ENCODE results near the gene CEP85.
A peak's percentile ranks its signal among the peaks of the same experiment; 100 is the strongest.
"Not testable (repeated sequence)": the region's sequence is repeated elsewhere in the genome, so short reads cannot be mapped to it uniquely, and the experiment has no call there.

Gene CEP85

DNA sequence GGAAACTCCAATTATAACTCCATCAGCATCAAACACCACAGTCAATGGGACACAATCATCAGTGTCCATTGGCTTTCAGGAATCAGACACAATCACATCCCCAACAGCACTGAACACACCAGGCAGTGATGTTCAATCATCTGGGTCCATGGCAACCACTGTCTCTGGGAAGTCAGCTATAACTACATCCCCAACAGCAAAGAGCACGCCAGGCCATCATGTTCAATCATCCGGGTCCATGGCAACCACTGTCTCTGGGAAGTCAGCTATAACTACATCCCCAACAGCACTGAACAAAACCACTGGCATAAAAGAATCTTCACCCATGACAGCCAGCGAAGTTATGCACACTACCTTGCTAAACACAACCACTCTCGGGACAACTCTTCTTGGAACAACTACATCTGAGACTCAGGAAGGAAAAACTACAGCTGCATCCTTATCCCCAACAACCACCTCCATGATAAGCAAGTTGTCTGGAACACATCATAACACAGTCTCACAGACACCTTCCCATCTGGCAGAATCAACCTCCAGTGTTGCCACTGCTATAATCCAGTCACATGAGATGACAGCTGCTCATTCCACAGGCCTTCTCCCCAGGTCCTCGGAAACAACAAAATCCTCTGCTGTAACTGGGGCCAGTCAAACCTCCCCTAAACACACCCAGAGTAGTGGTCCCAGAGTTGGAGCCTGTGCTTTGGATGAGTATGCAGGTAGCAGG, 23.7 kb upstream of the CEP85 start:
- no peaks in the 10 kb centered on the region for H3K36me3 Mint-ChIP-seq (ENCODE audit: low read depth)
- H3K4me1 Mint-ChIP-seq (ENCODE audit: low read depth): no peaks in the 10 kb centered on the region
- H3K4me3 Mint-ChIP-seq: no peak overlapping the region
- intact Hi-C loops (cut with micrococcal nuclease): no loop called here
- peaks cover 7% of the 10 kb centered on the region for H3K27me3 Mint-ChIP-seq
- no peaks in the 10 kb centered on the region for H3K9me3 Mint-ChIP-seq
- no peak overlapping the region for H3K27ac Mint-ChIP-seq

DNA sequence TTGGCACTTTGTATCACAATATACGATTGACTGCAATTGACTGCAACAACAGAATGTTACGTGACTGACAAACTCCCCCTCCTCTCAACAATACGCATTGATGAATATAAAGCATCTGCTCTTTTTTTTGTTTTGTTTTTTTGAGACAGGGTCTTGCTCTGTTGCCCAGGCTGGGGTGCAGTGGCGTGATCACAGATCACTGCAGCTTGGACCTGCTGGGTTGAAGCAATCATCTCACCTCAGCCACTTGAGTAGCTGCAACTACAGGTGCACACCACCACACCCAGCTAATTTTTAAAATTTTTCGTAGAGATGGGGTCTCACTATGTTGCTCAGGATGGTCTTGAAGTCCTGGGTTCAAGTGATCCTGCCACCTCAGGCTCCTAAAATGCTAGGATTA, 21.3 kb upstream of the CEP85 start:
- Mint-ChIP-seq H3K36me3 (ENCODE audit: low read depth) (no peaks in the 10 kb centered on the region), H3K27ac (no peak overlapping the region), H3K4me3 (no peak overlapping the region), H3K9me3 (no peaks in the 10 kb centered on the region), H3K4me1 (ENCODE audit: low read depth) (no peaks in the 10 kb centered on the region), H3K27me3 (peaks cover 5% of the 10 kb centered on the region)
- intact Hi-C loops (cut with micrococcal nuclease): no loop called here

GRCh38 chr1:26213335-26213905, 20.6 kb upstream of the CEP85 start:
- peaks cover 6% of the 10 kb centered on the region for H3K27me3 Mint-ChIP-seq
- intact Hi-C loops (cut with micrococcal nuclease): no loop called here
- no peaks in the 10 kb centered on the region for H3K36me3 Mint-ChIP-seq (ENCODE audit: low read depth)
- H3K4me1 Mint-ChIP-seq (ENCODE audit: low read depth): no peaks in the 10 kb centered on the region
- H3K9me3 Mint-ChIP-seq: no peaks in the 10 kb centered on the region
- no peak overlapping the region for H3K4me3 Mint-ChIP-seq
- H3K27ac Mint-ChIP-seq: no peak overlapping the region

- Mint-ChIP-seq H3K27ac (no peak overlapping the region), H3K4me1 (ENCODE audit: low read depth) (peaks cover 11% of the 10 kb centered on the region), H3K36me3 (ENCODE audit: low read depth) (no peaks in the 10 kb centered on the region), H3K4me3 (no peak overlapping the region), H3K27me3 (peaks cover 5% of the 10 kb centered on the region), H3K9me3 (no peaks in the 10 kb centered on the region)
- intact Hi-C loops (cut with micrococcal nuclease): no loop called here
Observed at GRCh38 chr1:26215246-26215645, 18.8 kb upstream of the CEP85 start.

GRCh38 chr1:26218906-26219494, 15.0 kb upstream of the CEP85 start:
- intact Hi-C loops (cut with micrococcal nuclease): no loop called here
- Mint-ChIP-seq H3K36me3 (ENCODE audit: low read depth) (no peaks in the 10 kb centered on the region), H3K27ac (no peak overlapping the region), H3K4me1 (ENCODE audit: low read depth) (peaks cover 11% of the 10 kb centered on the region), H3K9me3 (no peaks in the 10 kb centered on the region), H3K27me3 (peaks cover 23% of the 10 kb centered on the region), H3K4me3 (no peak overlapping the region)

GRCh38 chr1:26220199-26220912, 13.6 kb upstream of the CEP85 start:
- Mint-ChIP-seq H3K4me3 (no peak overlapping the region), H3K4me1 (ENCODE audit: low read depth) (peaks cover 11% of the 10 kb centered on the region), H3K27me3 (peaks cover 35% of the 10 kb centered on the region), H3K27ac (no peak overlapping the region), H3K36me3 (ENCODE audit: low read depth) (no peaks in the 10 kb centered on the region), H3K9me3 (no peaks in the 10 kb centered on the region)
- intact Hi-C loops (cut with micrococcal nuclease): no loop called here

DNA sequence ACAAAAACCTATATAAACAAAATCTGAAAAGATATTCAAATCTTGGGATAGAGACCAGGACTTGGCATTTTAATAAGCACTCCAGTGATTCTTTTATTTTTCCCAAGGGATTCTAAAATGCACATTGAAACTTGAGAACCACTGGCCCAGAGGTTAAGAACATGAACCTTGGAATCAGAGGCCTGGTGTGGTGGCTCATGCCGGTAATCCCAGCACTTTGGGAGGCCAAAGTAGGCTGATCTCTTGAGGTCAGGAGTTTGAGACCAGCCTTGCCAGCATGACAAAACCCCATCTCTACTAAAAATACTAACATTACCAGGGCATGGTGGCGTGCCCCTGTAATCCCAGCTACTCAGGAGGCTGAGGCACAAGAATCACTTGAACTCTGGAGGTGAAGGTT, 12.9 kb upstream of the CEP85 start:
- no peaks in the 10 kb centered on the region for H3K36me3 Mint-ChIP-seq (ENCODE audit: low read depth)
- peaks cover 18% of the 10 kb centered on the region for H3K4me1 Mint-ChIP-seq (ENCODE audit: low read depth)
- H3K27me3 Mint-ChIP-seq: peaks cover 42% of the 10 kb centered on the region
- intact Hi-C loops (cut with micrococcal nuclease): no loop called here
- H3K9me3 Mint-ChIP-seq: no peaks in the 10 kb centered on the region
- no peak overlapping the region for H3K4me3 Mint-ChIP-seq
- no peak overlapping the region for H3K27ac Mint-ChIP-seq

GRCh38 chr1:26224606-26225005, 9.4 kb upstream of the CEP85 start:
- Mint-ChIP-seq H3K27ac (no peak overlapping the region), H3K36me3 (ENCODE audit: low read depth) (no peaks in the 10 kb centered on the region), H3K9me3 (no peaks in the 10 kb centered on the region), H3K27me3 (peaks cover 48% of the 10 kb centered on the region), H3K4me3 (peak overlapping the region; percentile 63), H3K4me1 (ENCODE audit: low read depth) (peaks cover 9% of the 10 kb centered on the region)
- intact Hi-C loops (cut with micrococcal nuclease): no loop called here

DNA sequence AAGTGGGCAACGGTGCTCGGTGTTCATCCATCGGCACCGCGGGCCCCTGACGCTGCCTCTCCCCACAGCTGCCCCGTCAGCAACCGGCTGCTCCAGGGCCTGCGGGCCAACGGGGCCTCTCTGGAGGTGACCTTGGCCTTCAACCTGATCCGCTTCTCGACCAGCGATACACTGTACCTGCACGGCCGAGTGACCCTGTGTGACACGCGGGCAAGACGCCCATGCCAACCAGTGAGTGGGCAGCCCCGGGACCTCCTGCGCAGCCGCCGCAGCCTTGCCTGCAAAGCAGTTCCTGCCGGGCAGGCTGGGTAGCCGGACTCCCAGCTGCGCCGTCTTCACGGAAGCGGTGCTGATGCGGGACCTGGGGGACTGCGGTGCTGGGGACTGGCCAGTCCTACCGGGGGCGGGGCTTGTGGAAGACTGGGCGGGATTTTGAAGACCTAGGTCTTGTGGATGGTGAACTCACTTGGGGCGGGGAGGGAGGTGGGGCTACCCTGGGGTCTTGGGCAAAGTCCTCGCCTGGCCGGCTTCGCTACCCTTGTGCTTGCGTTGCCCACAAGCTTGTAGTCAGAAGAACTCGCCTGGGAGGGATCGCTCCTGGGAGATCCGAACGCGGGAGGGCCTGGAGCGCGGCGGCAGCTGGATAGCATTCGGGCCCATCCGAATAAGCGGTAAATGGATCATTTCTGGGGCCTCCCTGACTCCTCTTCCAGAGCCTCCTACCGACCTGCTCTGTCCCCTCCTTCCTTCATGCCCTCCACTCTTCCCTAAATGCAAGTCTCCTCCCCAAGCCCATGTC, 8.8 kb upstream of the CEP85 start:
- peak overlapping the region; percentile 5 for H3K27ac Mint-ChIP-seq
- intact Hi-C loops (cut with micrococcal nuclease): no loop called here

GRCh38 chr1:26230682-26231081, 3.3 kb upstream of the CEP85 start:
- intact Hi-C loops (cut with micrococcal nuclease): loop anchor here (5.0 kb wide), 1 partner anchor 63 kb away; the partner anchor contains the start of genes C1orf232 and ZNF593
- H3K4me3 Mint-ChIP-seq, H3K27ac Mint-ChIP-seq: not testable (repeated sequence)
- H3K4me1 Mint-ChIP-seq (ENCODE audit: low read depth): peaks cover 24% of the 10 kb centered on the region
- peaks cover 17% of the 10 kb centered on the region for H3K27me3 Mint-ChIP-seq
- peaks cover 11% of the 10 kb centered on the region for H3K9me3 Mint-ChIP-seq
- H3K36me3 Mint-ChIP-seq (ENCODE audit: low read depth): peaks cover 13% of the 10 kb centered on the region

More for the DNA sequence above, 8.8 kb upstream of the CEP85 start:
- no peaks in the 10 kb centered on the region for H3K9me3 Mint-ChIP-seq
- H3K4me1 Mint-ChIP-seq (ENCODE audit: low read depth): peaks cover 7% of the 10 kb centered on the region
- H3K4me3 Mint-ChIP-seq: peak overlapping the region; percentile 63
- peaks cover 48% of the 10 kb centered on the region for H3K27me3 Mint-ChIP-seq
- no peaks in the 10 kb centered on the region for H3K36me3 Mint-ChIP-seq (ENCODE audit: low read depth)

DNA sequence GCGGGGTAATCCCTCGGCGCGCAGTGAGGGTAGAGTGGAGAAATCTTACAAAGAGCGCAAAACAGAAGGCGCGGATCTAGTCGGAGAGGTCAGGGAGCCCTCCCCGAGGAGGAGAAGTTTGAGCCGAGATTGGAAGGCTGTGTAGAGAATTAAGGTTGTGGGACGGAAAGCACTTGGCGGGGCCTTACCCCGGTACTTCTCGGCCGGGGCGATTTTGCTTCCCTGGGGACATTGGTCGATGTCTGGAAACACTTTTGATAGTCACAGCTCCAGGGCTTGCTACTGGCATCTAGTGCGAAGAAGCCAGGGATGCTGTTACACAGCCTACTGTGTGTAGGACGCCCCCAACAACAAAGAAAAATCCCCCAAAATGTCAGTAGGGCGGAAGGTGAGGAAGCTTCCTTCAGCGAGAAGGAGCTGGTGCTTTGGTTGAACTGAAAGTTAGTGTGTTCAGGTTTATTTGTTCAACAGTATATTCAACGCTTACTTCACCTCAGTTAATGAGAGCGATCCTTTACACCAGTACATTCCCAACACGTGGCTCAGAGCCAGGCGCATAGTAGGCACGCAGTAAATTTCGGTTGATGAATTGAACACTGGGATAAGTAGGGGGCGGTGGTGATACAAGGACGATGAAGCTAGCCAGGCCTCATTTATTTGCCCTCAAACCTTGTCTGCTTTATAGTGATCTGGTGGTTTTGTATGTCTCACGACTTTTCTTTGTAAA, 807 bp downstream of the CEP85 start:
- Mint-ChIP-seq H3K9me3 (peaks cover 11% of the 10 kb centered on the region), H3K4me1 (ENCODE audit: low read depth) (peaks cover 41% of the 10 kb centered on the region), H3K36me3 (ENCODE audit: low read depth) (peaks cover 18% of the 10 kb centered on the region), H3K4me3 (peak overlapping the region; percentile 94), H3K27ac (peak overlapping the region; percentile 98), H3K27me3 (peaks cover 2% of the 10 kb centered on the region)
- intact Hi-C loops (cut with micrococcal nuclease): loop anchor here (2.0 to 5.0 kb wide), 2 partner anchors 40 to 68 kb away; partner anchors contain the start of genes C1orf232 and ZNF593

DNA sequence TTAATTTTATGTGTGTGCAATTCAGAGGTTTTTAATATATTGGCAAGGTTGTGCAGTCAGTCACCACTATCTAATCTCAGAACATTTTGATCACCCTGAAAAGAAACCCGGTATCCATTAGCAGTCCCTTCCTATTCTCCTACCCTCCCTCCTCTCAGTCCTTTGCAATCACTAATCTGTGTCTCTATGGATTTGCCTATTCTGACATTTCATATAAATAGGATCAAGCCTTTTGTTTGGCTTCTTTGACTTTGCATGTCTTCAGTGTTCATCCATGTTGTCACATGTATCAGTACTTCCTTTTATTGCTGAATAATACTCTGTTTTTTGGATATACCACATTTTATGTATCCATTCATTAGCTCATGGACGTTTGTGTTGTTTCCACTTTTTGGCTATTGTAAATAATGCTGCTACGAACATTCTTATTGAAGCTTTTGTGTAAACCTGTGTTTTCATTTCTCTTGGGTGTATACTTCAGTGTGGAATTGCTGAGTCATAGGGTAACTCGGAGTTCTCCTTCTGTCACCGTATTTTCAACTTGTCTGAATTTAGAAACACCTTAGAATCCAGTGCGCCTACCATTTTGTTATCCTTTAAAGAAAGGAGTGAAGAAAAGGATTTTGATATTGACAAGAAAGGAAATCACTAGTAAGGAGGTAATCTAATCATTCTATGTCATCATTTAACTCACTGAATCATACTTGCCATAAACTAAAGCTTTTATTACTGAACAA, 3.4 kb downstream of the CEP85 start:
- Mint-ChIP-seq H3K27ac (no peak overlapping the region), H3K27me3 (peaks cover 2% of the 10 kb centered on the region), H3K9me3 (no peaks in the 10 kb centered on the region), H3K36me3 (ENCODE audit: low read depth) (peaks cover 31% of the 10 kb centered on the region), H3K4me1 (ENCODE audit: low read depth) (peaks cover 41% of the 10 kb centered on the region), H3K4me3 (peak overlapping the region; percentile 20)
- intact Hi-C loops (cut with micrococcal nuclease): no loop called here

Measured in dendritic cell treated with granulocyte-macrophage colony-stimulating factor and Interleukin-4, amounts not matched to agents 40 ng/mL and 50 ng/mL, for 4 days (primary cell).